HCT116 (cell line): Measurements from ENCODE around the gene TCF12. TPM values are rescaled to one million over a fixed set of nuclear protein-coding genes. Genes with fewer than 3 reads are reported as not detected.

Experiments used
- ATAC-seq: fragments of 200-7000 bp; cut with Tn5 transposase; 2 replicates; pipeline ENCODE4 v1.9.1; 2020; ENCODE audit warnings: mild to moderate bottlenecking, moderate library complexity
- BruUV-seq: library from RNA; stranded (reverse); fragments of 400-500 nt; replicated peaks from 2 replicates; lab custom pipeline; 2021; lab: Mats Ljungman, UMichigan
- CTCF ChIA-PET: fragments of 300-600 bp; sonication (Branson Sonifier 250); formaldehyde crosslinking; loops from one replicate; lab custom pipeline; 2021; ENCODE audit warnings: antibody characterized with exemption; lab: Charles Lee
- POLR2A ChIA-PET: fragments of 300-600, 350-600 bp; sonication (Branson Sonifier 250); formaldehyde crosslinking; loops from one replicate; lab custom pipeline; 2021; ENCODE audit warnings: antibody characterized with exemption; lab: Charles Lee
- RAD21 ChIA-PET, 2 experiments: fragments of 300-600 bp; sonication (Branson Sonifier 250); formaldehyde crosslinking; loops; one replicate each; lab custom pipeline; 2023; ENCODE audit warnings: low total read pairs in 2 of 2; ENCODE audit not compliant: uncharacterized antibody in 2 of 2, unreplicated experiment in 2 of 2, low non-redundant PET in 1 of 2; lab: Charles Lee
- DNase-seq: peaks from one replicate; pipeline ENCODE4 v3.0.0-alpha.2; 2010; ENCODE audit warnings: low read depth, low spot score
- H2AFZ ChIP-seq: fragments of 200-600 bp; shearing (Covaris generic), sonication (generic); 2 replicates; pipeline ENCODE4 v1.6.1; 2017; ENCODE audit warnings: low read depth, mixed run types, mixed read lengths, antibody characterized with exemption, low read length; ENCODE audit not compliant: poor library complexity, severe bottlenecking
- H3K27ac ChIP-seq: 2 replicates; pipeline ENCODE4 v1.5.1; 2012; ENCODE audit warnings: low read depth, low read length
- H3K27me3 ChIP-seq: fragments of 200-600 bp; sonication (generic); 2 replicates; pipeline ENCODE4 v1.6.1; 2016; ENCODE audit warnings: mixed run types, low read length, mixed read lengths; ENCODE audit not compliant: insufficient read depth
- H3K36me3 ChIP-seq, 2 experiments: fragments of 200-500 bp in 1 of 2; fragments of 200-600 bp in 1 of 2; sonication (Bioruptor generic) in 1 of 2; sonication (generic) in 1 of 2; 2 replicates each; pipeline versions ENCODE4 v1.5.1 to v1.6.1; 2014 to 2016; ENCODE audit warnings: low read length in 2 of 2, inconsistent platforms in 1 of 2, mixed read lengths in 1 of 2, mixed run types in 1 of 2; ENCODE audit not compliant: insufficient read depth in 2 of 2, control insufficient read depth in 1 of 2
- H3K4me1 ChIP-seq, 2 experiments: fragments of 200-600 bp in 1 of 2; sonication (generic) in 1 of 2; 2 replicates each; pipeline versions ENCODE4 v1.5.1 to v1.6.1; 2012 to 2017; ENCODE audit warnings: low read length in 2 of 2, inconsistent platforms in 1 of 2, mild to moderate bottlenecking in 1 of 2, mixed read lengths in 1 of 2, mixed run types in 1 of 2, moderate library complexity in 1 of 2; ENCODE audit not compliant: insufficient read depth in 2 of 2, control insufficient read depth in 1 of 2
- H3K4me2 ChIP-seq: fragments of 200-600 bp; sonication (generic); 2 replicates; pipeline ENCODE4 v1.6.1; 2017; ENCODE audit warnings: mixed run types, low read length, mixed read lengths
- H3K4me3 ChIP-seq, 2 experiments: fragments of 200-600 bp in 1 of 2; sonication (generic) in 1 of 2; replicated peaks in 1 of 2; 2 replicates each; pipeline ENCODE4 v1.5.1; 2011 to 2016; ENCODE audit warnings: low read length in 2 of 2, control low read depth in 1 of 2, low read depth in 1 of 2, mild to moderate bottlenecking in 1 of 2, mixed read lengths in 1 of 2, mixed run types in 1 of 2
- H3K79me2 ChIP-seq: fragments of 200-600 bp; sonication (generic); 2 replicates; pipeline ENCODE4 v1.6.1; 2017; ENCODE audit warnings: mild to moderate bottlenecking, mixed run types, low read length, moderate library complexity, mixed read lengths; ENCODE audit not compliant: insufficient read depth
- H3K9ac ChIP-seq: fragments of 200-600 bp; sonication (generic); 2 replicates; pipeline ENCODE4 v1.6.1; 2016; ENCODE audit warnings: low read length, mixed read lengths
- H3K9me2 ChIP-seq: fragments of 200-600 bp; sonication (generic), shearing (Covaris generic); 2 replicates; pipeline ENCODE4 v1.6.1; 2017; ENCODE audit warnings: mixed run types, mild to moderate bottlenecking, moderate library complexity; ENCODE audit not compliant: insufficient read depth
- H3K9me3 ChIP-seq, 2 experiments: fragments of 200-500 bp in 1 of 2; fragments of 200-600 bp in 1 of 2; sonication (Bioruptor generic) in 1 of 2; sonication (generic) in 1 of 2; 2 replicates each; pipeline ENCODE4 v1.6.1; 2014 to 2017; ENCODE audit warnings: low read length in 2 of 2, mixed read lengths in 2 of 2, inconsistent platforms in 1 of 2, low read depth in 1 of 2, mild to moderate bottlenecking in 1 of 2, mixed run types in 1 of 2, moderate library complexity in 1 of 2; ENCODE audit not compliant: control insufficient read depth in 1 of 2, insufficient read depth in 1 of 2
- H4K20me1 ChIP-seq: fragments of 200-600 bp; sonication (generic), shearing (Covaris generic); 2 replicates; pipeline ENCODE4 v1.6.1; 2017; ENCODE audit warnings: mixed run types, mild to moderate bottlenecking, moderate library complexity; ENCODE audit not compliant: insufficient read depth
- ATF3 ChIP-seq: IDR thresholded peaks from 2 replicates; pipeline ENCODE4 v1.6.1; 2012
- CBX3 ChIP-seq: IDR thresholded peaks from 2 replicates; pipeline ENCODE4 v1.6.1; 2012; ENCODE audit warnings: low read depth
- EGR1 ChIP-seq: IDR thresholded peaks from 2 replicates; pipeline ENCODE4 v1.6.1; 2012; ENCODE audit warnings: low read depth
- EZH2 ChIP-seq: fragments of 200-600 bp; sonication (generic); IDR thresholded peaks from 2 replicates; pipeline ENCODE4 v1.6.1; 2017; ENCODE audit warnings: antibody characterized with exemption, mixed run types
- EZH2phosphoT487 ChIP-seq: fragments of 200-600 bp; IDR thresholded peaks from 2 replicates; pipeline ENCODE4 v1.6.1; 2018; ENCODE audit warnings: antibody characterized with exemption, borderline replicate concordance
- FOSL1 ChIP-seq: IDR thresholded peaks from 2 replicates; pipeline ENCODE4 v1.6.1; 2012; ENCODE audit warnings: low read depth
- JUND ChIP-seq: IDR thresholded peaks from 2 replicates; pipeline ENCODE4 v1.6.1; 2012
- MAX ChIP-seq: IDR thresholded peaks from 2 replicates; pipeline ENCODE4 v1.6.1; 2012
- POLR2A ChIP-seq: IDR thresholded peaks from 2 replicates; pipeline ENCODE4 v1.7.0; 2011; ENCODE audit warnings: borderline replicate concordance; ENCODE audit not compliant: insufficient read depth, insufficient read length; ENCODE audit errors: extremely low read depth
- RAD21 ChIP-seq: IDR thresholded peaks from 2 replicates; pipeline ENCODE4 v1.6.1; 2012; ENCODE audit warnings: low read depth, mild to moderate bottlenecking
- SIN3A ChIP-seq: IDR thresholded peaks from 2 replicates; pipeline ENCODE4 v1.6.1; 2012; ENCODE audit warnings: low read depth
- SP1 ChIP-seq: IDR thresholded peaks from 2 replicates; pipeline ENCODE4 v1.6.1; 2012; ENCODE audit warnings: low read depth
- SRF ChIP-seq: IDR thresholded peaks from 2 replicates; pipeline ENCODE4 v1.6.1; 2012; ENCODE audit warnings: low read depth
- TCF7L2 ChIP-seq: IDR thresholded peaks from 2 replicates; pipeline ENCODE4 v1.7.0; 2011; ENCODE audit warnings: borderline replicate concordance, inconsistent platforms; ENCODE audit not compliant: insufficient read depth, insufficient read length; ENCODE audit errors: extremely low read depth
- YY1 ChIP-seq: IDR thresholded peaks from 2 replicates; pipeline ENCODE4 v1.6.1; 2011; ENCODE audit warnings: low read length, low read depth, moderate library complexity, mild to moderate bottlenecking; ENCODE audit not compliant: insufficient replicate concordance; ENCODE audit errors: extremely low read depth
- ZBTB33 ChIP-seq: IDR thresholded peaks from 2 replicates; pipeline ENCODE4 v1.6.1; 2011; ENCODE audit warnings: mild to moderate bottlenecking, low read length, moderate library complexity; ENCODE audit not compliant: insufficient replicate concordance; ENCODE audit errors: extremely low read depth
- ZFX ChIP-seq: fragments of 450-650 bp; IDR thresholded peaks from 2 replicates; pipeline ENCODE4 v1.6.1; 2017
- intact Hi-C: fragments of 100-400 bp; cut with micrococcal nuclease; formaldehyde crosslinking; loops from 2 replicates; pipeline ENCODE4 v1.10.0; 2022
- total RNA-seq: library from RNA; stranded (reverse); gene quantifications from one replicate; pipeline ENCODE4 v1.2.1, GENCODE V29; 2021; ENCODE audit not compliant: unreplicated experiment

The TCF12 gene
- total RNA-seq, 1 experiment from 2014 or later = 71.6 TPM

GRCh38 chr15:57143511-57144078, 225.2 kb downstream of the TCF12 start:
- H3K79me2 ChIP-seq = no peaks in the 10 kb centered on the region
- H3K4me3 ChIP-seq = no peak overlapping the region
- no peaks in the 10 kb centered on the region for H3K9me3 ChIP-seq
- no peak overlapping the region for H3K9ac ChIP-seq
- no peaks in the 10 kb centered on the region for H3K4me1 ChIP-seq
- no peaks in the 10 kb centered on the region for H3K36me3 ChIP-seq
- no peak overlapping the region for H2AFZ ChIP-seq
- ChIA-PET RAD21 (interaction anchor here in 1 of 2 experiments (0.7 kb wide), 1 partner anchor 202 kb away, joined by 3 read pairs; no protein-coding TSS in a partner anchor), CTCF (no interaction called here), POLR2A (no interaction called here)
- no peak for DNase-seq
- intact Hi-C loops = no loop called here
- BruUV-seq = no TSS peak
- H3K27me3 ChIP-seq = no peaks in the 10 kb centered on the region
- ATAC-seq = no peak
- no peaks in the 10 kb centered on the region for H3K9me2 ChIP-seq
- no peak overlapping the region for H3K27ac ChIP-seq
- H4K20me1 ChIP-seq = 0 out of 2 replicates have a peak, but pooled peaks cover 5% of the 10 kb centered on the region
- no peak overlapping the region for H3K4me2 ChIP-seq
- TF ChIP-seq SP1 (no peak), SRF (no peak), ZFX (no peak), ATF3 (no peak), YY1 (no peak), FOSL1 (no peak), RAD21 (no peak)

GRCh38 chr15:57144448-57144847, 226.0 kb downstream of the TCF12 start:
- H3K27ac ChIP-seq = no peak overlapping the region
- H2AFZ ChIP-seq = no peak overlapping the region
- no peak for ATAC-seq
- no peaks in the 10 kb centered on the region for H3K4me1 ChIP-seq
- ChIA-PET RAD21 (no interaction called here), CTCF (interaction anchor here (0.7 to 1.7 kb wide), 2 partner anchors 9 to 162 kb away, joined by 4 to 8 read pairs; no protein-coding TSS in a partner anchor), POLR2A (interaction anchor here (1.7 kb wide), 1 partner anchor 8 kb away, joined by 5 read pairs; no protein-coding TSS in a partner anchor)
- no peaks in the 10 kb centered on the region for H3K79me2 ChIP-seq
- no peak for DNase-seq
- H3K9me3 ChIP-seq = no peaks in the 10 kb centered on the region
- 0 out of 2 replicates have a peak, but pooled peaks cover 5% of the 10 kb centered on the region for H4K20me1 ChIP-seq
- no peaks in the 10 kb centered on the region for H3K36me3 ChIP-seq
- H3K9me2 ChIP-seq = no peaks in the 10 kb centered on the region
- no peak overlapping the region for H3K4me2 ChIP-seq
- intact Hi-C loops = no loop called here
- no TSS peak for BruUV-seq
- H3K9ac ChIP-seq = no peak overlapping the region
- TF ChIP-seq EGR1 (no peak), EZH2 (no peak), MAX (no peak), ZBTB33 (no peak), SIN3A (no peak), CBX3 (no peak), ATF3 (no peak), EZH2phosphoT487 (no peak), TCF7L2 (no peak), POLR2A (no peak), JUND (no peak), SRF (no peak)
- H3K4me3 ChIP-seq = no peak overlapping the region
- no peaks in the 10 kb centered on the region for H3K27me3 ChIP-seq
